Measurements from ENCODE around the gene TBCA.

GRCh38 chr5:77727190-77727589, 48.9 kb downstream of the TBCA start:
- TF ChIP-seq, protein P1, sequence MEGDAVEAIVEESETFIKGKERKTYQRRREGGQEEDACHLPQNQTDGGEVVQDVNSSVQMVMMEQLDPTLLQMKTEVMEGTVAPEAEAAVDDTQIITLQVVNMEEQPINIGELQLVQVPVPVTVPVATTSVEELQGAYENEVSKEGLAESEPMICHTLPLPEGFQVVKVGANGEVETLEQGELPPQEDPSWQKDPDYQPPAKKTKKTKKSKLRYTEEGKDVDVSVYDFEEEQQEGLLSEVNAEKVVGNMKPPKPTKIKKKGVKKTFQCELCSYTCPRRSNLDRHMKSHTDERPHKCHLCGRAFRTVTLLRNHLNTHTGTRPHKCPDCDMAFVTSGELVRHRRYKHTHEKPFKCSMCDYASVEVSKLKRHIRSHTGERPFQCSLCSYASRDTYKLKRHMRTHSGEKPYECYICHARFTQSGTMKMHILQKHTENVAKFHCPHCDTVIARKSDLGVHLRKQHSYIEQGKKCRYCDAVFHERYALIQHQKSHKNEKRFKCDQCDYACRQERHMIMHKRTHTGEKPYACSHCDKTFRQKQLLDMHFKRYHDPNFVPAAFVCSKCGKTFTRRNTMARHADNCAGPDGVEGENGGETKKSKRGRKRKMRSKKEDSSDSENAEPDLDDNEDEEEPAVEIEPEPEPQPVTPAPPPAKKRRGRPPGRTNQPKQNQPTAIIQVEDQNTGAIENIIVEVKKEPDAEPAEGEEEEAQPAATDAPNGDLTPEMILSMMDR (IDR thresholded peaks at IDR 0.05): no peak
- TF ChIP-seq POLR2A (IDR thresholded peaks at IDR 0.05): no peak

Data from heart left ventricle (tissue), 13 donors.